Measurements from ENCODE around the gene TIPRL. TPM values are rescaled to one million over a fixed set of nuclear protein-coding genes. Genes with fewer than 3 reads are reported as not detected.
"Not testable (repeated sequence)": the region's sequence is repeated elsewhere in the genome, so short reads cannot be mapped to it uniquely, and the experiment has no call there.

The TIPRL gene
- total and polyA plus RNA-seq, 2 of the 8 experiments (the other 6 are each of a cell fraction or from before 2014, with no cell fraction given), result 8.1 to 27.4 TPM

DNA sequence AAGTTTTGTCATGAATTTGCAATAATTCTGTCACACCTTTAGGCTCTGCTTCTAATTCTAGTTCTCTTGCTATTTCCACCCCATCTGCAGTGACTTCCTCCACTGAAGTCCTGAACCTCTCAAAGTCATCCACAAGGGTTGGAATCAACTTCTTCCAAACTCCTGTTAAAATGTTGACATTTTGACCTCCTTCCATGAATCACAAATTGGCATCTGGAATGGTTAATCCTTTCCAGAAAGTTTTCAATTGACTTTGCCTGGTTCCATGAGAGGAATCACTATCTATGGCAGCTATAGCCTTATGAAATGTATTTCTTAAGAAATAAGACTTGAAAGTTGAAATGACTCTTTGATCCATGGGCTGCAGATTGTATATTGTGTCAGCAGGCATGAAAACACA, 27.3 kb downstream of the TIPRL start (continued):
- TF ChIP-seq SIN3A (conservative IDR thresholded peaks at IDR 0.05 in 1 of 2, IDR thresholded peaks at IDR 0.05 in 1 of 2; ENCODE audit: low read depth in 1 of 2, low read length in 2 of 2) (no peak), MAFK (IDR thresholded peaks at IDR 0.05; ENCODE audit: low read depth, low read length) (no peak), YY1 (IDR thresholded peaks at IDR 0.05; ENCODE audit: low read depth, low read length) (no peak), TCF12 (IDR thresholded peaks at IDR 0.05; ENCODE audit: low read depth, low read length) (no peak), RAD21 (IDR thresholded peaks at IDR 0.05 in 1 of 2, conservative IDR thresholded peaks at IDR 0.05 in 1 of 2; ENCODE audit: low read depth in 2 of 2, low read length in 2 of 2) (no peak), GTF2F1 (IDR thresholded peaks at IDR 0.05; ENCODE audit: borderline replicate concordance, low read depth, low read length) (no peak), CEBPB (IDR thresholded peaks at IDR 0.05; ENCODE audit: low read depth, low read length) (no peak)

DNA sequence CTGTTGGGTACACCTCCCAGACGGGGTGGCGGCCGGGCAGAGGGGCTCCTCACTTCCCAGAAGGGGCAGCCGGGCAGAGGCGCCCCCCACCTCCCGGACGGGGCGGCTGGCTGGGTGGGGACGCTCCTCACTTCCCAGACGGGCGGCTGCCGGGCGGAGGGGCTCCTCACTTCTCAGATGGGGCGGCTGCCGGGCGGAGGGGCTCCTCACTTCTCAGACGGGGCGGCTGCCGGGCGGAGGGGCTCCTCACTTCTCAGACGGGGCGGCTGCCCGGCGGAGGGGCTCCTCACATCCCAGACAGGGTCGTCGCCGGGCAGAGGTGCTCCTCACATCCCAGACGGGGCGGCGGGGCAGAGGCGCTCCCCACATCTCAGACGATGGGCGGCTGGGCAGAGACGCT, 28.9 kb downstream of the TIPRL start:
- H3K18ac ChIP-seq (ENCODE audit: extremely low read depth, low read length); H3K4me1 ChIP-seq (replicated peaks in 1 of 4; ENCODE audit: control insufficient read depth in 3 of 4, insufficient read depth in 4 of 4, low read length in 3 of 4); H3K27ac ChIP-seq (ENCODE audit: low read depth, low read length); H2BK120ac ChIP-seq (replicated peaks; ENCODE audit: low read depth, low read length); H3K14ac ChIP-seq (ENCODE audit: insufficient read length); H4K91ac ChIP-seq (replicated peaks; ENCODE audit: insufficient read length, low read length); H3K79me2 ChIP-seq (ENCODE audit: control insufficient read depth in 1 of 2, insufficient read depth in 2 of 2, low read length in 2 of 2); H4K8ac ChIP-seq (ENCODE audit: extremely low read depth, insufficient read depth, low read length); H2AFZ ChIP-seq (ENCODE audit: low read length); H2BK20ac ChIP-seq (ENCODE audit: low read length); H3K9ac ChIP-seq (replicated peaks in 1 of 4; ENCODE audit: extremely low read depth in 1 of 4, low read depth in 3 of 4, low read length in 3 of 4); H4K5ac ChIP-seq (ENCODE audit: insufficient read length, low read depth, low read length); H3K27me3 ChIP-seq (replicated peaks in 1 of 4; ENCODE audit: control insufficient read depth in 3 of 4, extremely low read depth in 1 of 4, insufficient read depth in 3 of 4, low read length in 3 of 4); DNase-seq (ENCODE audit: low read depth in 1 of 2, low spot score in 2 of 2); H4K20me1 ChIP-seq (replicated peaks in 1 of 2; ENCODE audit: control insufficient read depth in 1 of 2, insufficient read depth in 2 of 2, low read length in 2 of 2); H2BK15ac ChIP-seq (ENCODE audit: low read length); H3K4ac ChIP-seq (replicated peaks; ENCODE audit: insufficient read length, low read depth, low read length); POLR2A ChIA-PET (ENCODE audit: partially characterized antibody); H3K4me3 ChIP-seq (ENCODE audit: extremely low read depth in 1 of 4, insufficient read depth in 2 of 4, low read depth in 3 of 4, low read length in 4 of 4); FAIRE-seq; H2BK5ac ChIP-seq (ENCODE audit: low read depth, low read length); H3K4me2 ChIP-seq (ENCODE audit: insufficient read depth in 1 of 2, low read depth in 2 of 2, low read length in 2 of 2); H3K36me3 ChIP-seq (ENCODE audit: control insufficient read depth in 2 of 4, insufficient read depth in 4 of 4, low read length in 3 of 4); H3K23me2 ChIP-seq (ENCODE audit: low read depth, low read length); H3K56ac ChIP-seq (replicated peaks; ENCODE audit: insufficient read length, low read depth, low read length); H2AK5ac ChIP-seq (ENCODE audit: low read depth, low read length); H2BK12ac ChIP-seq (ENCODE audit: low read depth, low read length); H3K23ac ChIP-seq (ENCODE audit: insufficient read length); H3K79me1 ChIP-seq (ENCODE audit: low read depth, low read length): not testable (repeated sequence)
- 89% methylated on average over 6 of the region's 34 CpGs; no CpG with 5 or more reads in 1 of the 2 experiments for WGBS, 2 experiments (ENCODE audit: extremely low coverage in 1 of 2, insufficient coverage in 1 of 2, insufficient read length in 1 of 2, insufficient replicate concordance in 2 of 2, low coverage in 1 of 2, low lambda C conversion rate in 2 of 2, missing lambda C conversion rate in 1 of 2)
- peaks cover 5 to 16% of the 10 kb centered on the region in 2 experiments; a peak in 3 of 4 replicates for H3K9me3 ChIP-seq (ENCODE audit: insufficient read depth in 2 of 2, low read depth in 1 of 2, low read length in 1 of 2)
- CTCF ChIA-PET (ENCODE audit: partially characterized antibody), result interaction anchor here (0.6 kb wide), 1 partner anchor 237 kb away, joined by 3 read pairs; no protein-coding TSS in a partner anchor
